Breast epithelium (tissue), 4 donors: ENCODE results near the gene SLC25A21. TPM values are rescaled to one million over a fixed set of nuclear protein-coding genes. Genes with fewer than 3 reads are reported as not detected.

Experiments
- DNase-seq, 2 donors: peaks; one replicate each; pipeline ENCODE4 v3.0.0-alpha.2; 2019; ENCODE audit warnings: low spot score in 2 of 2
- H3K27ac ChIP-seq, 2 donors: fragments of 200-600 bp; sonication (generic) in 1 of 2; one replicate each; pipeline ENCODE4 v1.5.1; 2016 to 2019; ENCODE audit warnings: mild to moderate bottlenecking in 1 of 2
- H3K27me3 ChIP-seq, 2 donors: fragments of 200-600 bp; sonication (generic) in 1 of 2; one replicate each; pipeline versions ENCODE4 v1.5.1 to v1.6.0; 2017 to 2019; ENCODE audit warnings: control low read depth in 1 of 2, mild to moderate bottlenecking in 1 of 2
- H3K36me3 ChIP-seq: fragments of 200-600 bp; one replicate; pipeline ENCODE4 v1.5.1; 2019
- H3K4me1 ChIP-seq, 2 donors: fragments of 200-600 bp; sonication (generic); one replicate each; pipeline ENCODE4 v1.5.1; 2016 to 2019; ENCODE audit warnings: control low read depth in 1 of 2
- H3K4me3 ChIP-seq, 3 donors: fragments of 200-600 bp; sonication (generic); 1 replicate in 2 of 3; 2 replicates in 1 of 3; pipeline ENCODE4 v1.5.1; 2016 to 2019; ENCODE audit warnings: mild to moderate bottlenecking in 3 of 3, moderate library complexity in 2 of 3
- H3K9me3 ChIP-seq, 2 donors: fragments of 200-600 bp; sonication (generic) in 1 of 2; one replicate each; pipeline ENCODE4 v1.5.1; 2016 to 2019; ENCODE audit warnings: control low read depth in 1 of 2
- CTCF ChIP-seq, 3 donors: fragments of 450-650 bp; IDR thresholded peaks; one replicate each; pipeline ENCODE4 v1.5.1; 2016 to 2017; ENCODE audit warnings: antibody characterized with exemption in 3 of 3, mild to moderate bottlenecking in 3 of 3, moderate library complexity in 3 of 3
- POLR2A ChIP-seq: fragments of 450-650 bp; IDR thresholded peaks from one replicate; pipeline ENCODE4 v1.6.1; 2016; ENCODE audit warnings: antibody characterized with exemption, mild to moderate bottlenecking, moderate library complexity
- POLR2AphosphoS5 ChIP-seq, 3 donors: sonication (generic); formaldehyde crosslinking; IDR thresholded peaks; one replicate each; pipeline ENCODE4 v1.6.1; 2017; ENCODE audit warnings: antibody characterized with exemption in 3 of 3
- intact Hi-C: fragments of 100-400 bp; cut with DNase I; formaldehyde crosslinking; loops from one replicate; pipeline ENCODE4 v1.15.1; 2023; ENCODE audit warnings: low total_unique reads
- total RNA-seq, 3 donors: library from RNA; depleted of rRNA; stranded (reverse); fragments of >200 nt; gene quantifications; one replicate each; pipeline ENCODE4 v1.1.0, GENCODE V29; 2016

The SLC25A21 gene
- total RNA-seq, 3 donors from 2014 or later: 0.66 to 2.3 (median 1.6) TPM

GRCh38 chr14:36820901-36821300 lies 351.5 kb downstream of the SLC25A21 start:
- H3K27me3 ChIP-seq: no peaks in the 10 kb centered on the region
- no peaks in the 10 kb centered on the region for H3K4me1 ChIP-seq
- no peaks in the 10 kb centered on the region for H3K9me3 ChIP-seq
- no peak overlapping the region for H3K4me3 ChIP-seq
- intact Hi-C loops: no loop called here
- H3K36me3 ChIP-seq: no peaks in the 10 kb centered on the region
- no peak for TF ChIP-seq POLR2A
- no peak for DNase-seq
- H3K27ac ChIP-seq: no peak overlapping the region

GRCh38 chr14:36820111-36820709 lies 352.2 kb downstream of the SLC25A21 start:
- Histone ChIP-seq H3K4me3 (no peak overlapping the region), H3K27ac (no peak overlapping the region), H3K27me3 (no peaks in the 10 kb centered on the region), H3K9me3 (no peaks in the 10 kb centered on the region), H3K4me1 (no peaks in the 10 kb centered on the region), H3K36me3 (no peaks in the 10 kb centered on the region)
- no peak for DNase-seq
- no peak for TF ChIP-seq POLR2AphosphoS5 (IDR thresholded peaks at IDR 0.05)
- TF ChIP-seq CTCF (IDR thresholded peaks at IDR 0.05): no peak
- TF ChIP-seq POLR2A: no peak
- intact Hi-C loops: no loop called here

- TF ChIP-seq POLR2AphosphoS5 (IDR thresholded peaks at IDR 0.05): no peak
- no peak for TF ChIP-seq CTCF (IDR thresholded peaks at IDR 0.05)
- TF ChIP-seq POLR2A: no peak
- Histone ChIP-seq H3K4me1 (no peaks in the 10 kb centered on the region), H3K9me3 (no peaks in the 10 kb centered on the region), H3K36me3 (no peaks in the 10 kb centered on the region), H3K27me3 (no peaks in the 10 kb centered on the region), H3K27ac (no peak overlapping the region), H3K4me3 (no peak overlapping the region)
- DNase-seq: no peak
- intact Hi-C loops: no loop called here
Observed at GRCh38 chr14:36818794-36819384, 353.5 kb downstream of the SLC25A21 start.

GRCh38 chr14:36818246-36818645 lies 354.2 kb downstream of the SLC25A21 start:
- Histone ChIP-seq H3K4me1 (no peaks in the 10 kb centered on the region), H3K4me3 (no peak overlapping the region), H3K27me3 (no peaks in the 10 kb centered on the region), H3K36me3 (no peaks in the 10 kb centered on the region), H3K9me3 (no peaks in the 10 kb centered on the region), H3K27ac (no peak overlapping the region)
- TF ChIP-seq CTCF (IDR thresholded peaks at IDR 0.05) (no peak), POLR2A (no peak), POLR2AphosphoS5 (IDR thresholded peaks at IDR 0.05) (no peak)
- no peak for DNase-seq
- intact Hi-C loops: no loop called here

GRCh38 chr14:36817071-36817930 lies 355.1 kb downstream of the SLC25A21 start:
- H3K27me3 ChIP-seq: no peaks in the 10 kb centered on the region
- intact Hi-C loops: no loop called here
- no peaks in the 10 kb centered on the region for H3K36me3 ChIP-seq
- no peaks in the 10 kb centered on the region for H3K4me1 ChIP-seq
- TF ChIP-seq POLR2A: no peak
- TF ChIP-seq CTCF (IDR thresholded peaks at IDR 0.05): no peak
- TF ChIP-seq POLR2AphosphoS5 (IDR thresholded peaks at IDR 0.05): no peak
- no peaks in the 10 kb centered on the region for H3K9me3 ChIP-seq
- H3K4me3 ChIP-seq: no peak overlapping the region
- no peak overlapping the region for H3K27ac ChIP-seq
- DNase-seq: no peak
